HepG2 (cell line): ENCODE results near the gene SLCO4A1. TPM values are rescaled to one million over a fixed set of nuclear protein-coding genes. Genes with fewer than 3 reads are reported as not detected.

Experiments
- BORCS8-MEF2B ChIP-seq: sonication (generic); formaldehyde crosslinking; IDR thresholded peaks from 2 replicates; pipeline ENCODE4 v1.8.0; 2022; ENCODE audit warnings: mild to moderate bottlenecking, missing genetic modification reagents
- CAMTA2 ChIP-seq: sonication (generic); formaldehyde crosslinking; IDR thresholded peaks from 2 replicates; pipeline ENCODE4 v1.4.0; 2020; ENCODE audit warnings: mild to moderate bottlenecking, missing genetic modification reagents, borderline replicate concordance
- CCAR2 ChIP-seq: fragments of 200-400 bp; formaldehyde crosslinking; optimal IDR thresholded peaks from 2 replicates; pipeline ENCODE3; 2018; ENCODE audit warnings: low read depth, mild to moderate bottlenecking, low read length, moderate library complexity
- ELF1 ChIP-seq: sonication (generic); formaldehyde crosslinking; IDR thresholded peaks from 2 replicates; pipeline ENCODE4 v1.4.0; 2020; ENCODE audit warnings: missing genetic modification reagents
- FOSL1 ChIP-seq: sonication (generic); formaldehyde crosslinking; IDR thresholded peaks from 2 replicates; pipeline ENCODE4 v1.9.0; 2021; ENCODE audit warnings: missing genetic modification reagents, borderline replicate concordance
- GZF1 ChIP-seq: sonication (generic); formaldehyde crosslinking; IDR thresholded peaks from 2 replicates; pipeline ENCODE4 v1.5.1; 2020; ENCODE audit warnings: mild to moderate bottlenecking, missing genetic modification reagents
- HES4 ChIP-seq: sonication (generic); formaldehyde crosslinking; IDR thresholded peaks from 2 replicates; pipeline ENCODE4 v1.9.0; 2021; ENCODE audit warnings: mild to moderate bottlenecking, missing genetic modification reagents, borderline replicate concordance
- HOXD1 ChIP-seq: sonication (generic); formaldehyde crosslinking; IDR thresholded peaks from 2 replicates; pipeline ENCODE4 v1.5.0; 2020; ENCODE audit warnings: missing genetic modification reagents
- KAT7 ChIP-seq: IDR thresholded peaks from 2 replicates; pipeline ENCODE4 v1.6.1; 2018; ENCODE audit warnings: borderline replicate concordance, missing compliant biosample characterization
- KLF9 ChIP-seq: IDR thresholded peaks from 2 replicates; pipeline ENCODE4 v1.6.1; 2016; ENCODE audit warnings: low read depth
- KMT2A ChIP-seq: sonication (generic); formaldehyde crosslinking; IDR thresholded peaks from 2 replicates; pipeline ENCODE4 v1.4.0; 2020; ENCODE audit warnings: missing genetic modification reagents
- MAFF ChIP-seq: IDR thresholded peaks from 2 replicates; pipeline ENCODE4 v1.6.1; 2011; ENCODE audit warnings: low read depth, low read length, improper control_type of control experiment
- PRMT3 ChIP-seq: sonication (generic); formaldehyde crosslinking; IDR thresholded peaks from 2 replicates; pipeline ENCODE4 v1.8.1; 2022; ENCODE audit warnings: low read depth, mild to moderate bottlenecking, moderate library complexity, missing genetic modification reagents, borderline replicate concordance
- RORA ChIP-seq: sonication (generic); formaldehyde crosslinking; IDR thresholded peaks from 2 replicates; pipeline ENCODE4 v1.5.0; 2020; ENCODE audit warnings: mild to moderate bottlenecking, missing genetic modification reagents, moderate library complexity
- SIN3B ChIP-seq: fragments of 150-350 bp; IDR thresholded peaks from 2 replicates; pipeline ENCODE4 v1.6.1; 2014; ENCODE audit warnings: low read length
- SMC3 ChIP-seq: IDR thresholded peaks from 2 replicates; pipeline ENCODE4 v1.6.1; 2011; ENCODE audit warnings: low read length, improper control_type of control experiment
- ZBTB21 ChIP-seq: sonication (generic); formaldehyde crosslinking; IDR thresholded peaks from 2 replicates; pipeline ENCODE4 v1.4.0; 2020; ENCODE audit warnings: missing genetic modification reagents
- ZNF264 ChIP-seq: sonication (generic); formaldehyde crosslinking; IDR thresholded peaks from 2 replicates; pipeline ENCODE4 v1.4.0; 2020; ENCODE audit warnings: missing genetic modification reagents
- ZNF296 ChIP-seq: sonication (generic); formaldehyde crosslinking; conservative IDR thresholded peaks from 2 replicates; pipeline ENCODE4 v1.5.0; 2020; ENCODE audit warnings: mild to moderate bottlenecking, missing genetic modification reagents
- ZNF547 ChIP-seq: sonication (generic); formaldehyde crosslinking; IDR thresholded peaks from 2 replicates; pipeline ENCODE4 v1.5.1; 2020; ENCODE audit warnings: mild to moderate bottlenecking, missing genetic modification reagents
- ZNF557 ChIP-seq: sonication (generic); formaldehyde crosslinking; IDR thresholded peaks from 2 replicates; pipeline ENCODE4 v1.4.0; 2020; ENCODE audit warnings: missing genetic modification reagents
- ZNF709 ChIP-seq: sonication (generic); formaldehyde crosslinking; IDR thresholded peaks from 2 replicates; pipeline ENCODE4 v1.5.0; 2020; ENCODE audit warnings: mild to moderate bottlenecking, missing genetic modification reagents
- ZNF713 ChIP-seq: sonication (generic); formaldehyde crosslinking; IDR thresholded peaks from 2 replicates; pipeline ENCODE4 v1.4.0; 2020; ENCODE audit warnings: mild to moderate bottlenecking, missing genetic modification reagents
- ZNF724P ChIP-seq: sonication (generic); formaldehyde crosslinking; IDR thresholded peaks from 2 replicates; pipeline ENCODE4 v1.8.0; 2022; ENCODE audit warnings: missing genetic modification reagents, borderline replicate concordance
- polyA plus RNA-seq, 8 experiments: library from polyadenylated mRNA; depleted of rRNA in 3 of 8; stranded (reverse) in 7 of 8; unstranded in 1 of 8; fragments of >200 nt; fragmentation: Illumina TruSeq in 4 of 8; extraction: Trizol in 4 of 8; gene quantifications; 2 replicates each; pipeline versions ENCODE4 v1.2.1 to v1.2.3, GENCODE V29; 2011 to 2016; ENCODE audit warnings: low read depth in 4 of 8, missing spikeins in 1 of 8, mixed read lengths in 1 of 8; ENCODE audit not compliant: insufficient read depth in 1 of 8
- total RNA-seq, 5 experiments: library from RNA; depleted of rRNA; stranded (reverse); fragments of >200 nt; fragmentation: Illumina TruSeq; extraction: Trizol; gene quantifications; 2 replicates each; pipeline ENCODE4 v1.2.3, GENCODE V29; 2016; ENCODE audit warnings: low read depth in 1 of 5
- TF ChIP-seq, protein P1 (sequence below): sonication (generic); formaldehyde crosslinking; IDR thresholded peaks from 2 replicates; pipeline ENCODE4 v1.4.0; 2020; ENCODE audit warnings: missing genetic modification reagents
- TF ChIP-seq, protein P2 (sequence below): sonication (generic); formaldehyde crosslinking; IDR thresholded peaks from 2 replicates; pipeline ENCODE4 v1.5.0; 2020; ENCODE audit warnings: missing genetic modification reagents
- TF ChIP-seq, protein P3 (sequence below): sonication (generic); formaldehyde crosslinking; IDR thresholded peaks from 2 replicates; pipeline ENCODE4 v1.4.0; 2020; ENCODE audit warnings: missing genetic modification reagents

SLCO4A1 gene
- total and polyA plus RNA-seq, 2 of the 13 experiments (the other 11 are each of a cell fraction or from before 2014, with no cell fraction given): 55.5 to 112 TPM

DNA sequence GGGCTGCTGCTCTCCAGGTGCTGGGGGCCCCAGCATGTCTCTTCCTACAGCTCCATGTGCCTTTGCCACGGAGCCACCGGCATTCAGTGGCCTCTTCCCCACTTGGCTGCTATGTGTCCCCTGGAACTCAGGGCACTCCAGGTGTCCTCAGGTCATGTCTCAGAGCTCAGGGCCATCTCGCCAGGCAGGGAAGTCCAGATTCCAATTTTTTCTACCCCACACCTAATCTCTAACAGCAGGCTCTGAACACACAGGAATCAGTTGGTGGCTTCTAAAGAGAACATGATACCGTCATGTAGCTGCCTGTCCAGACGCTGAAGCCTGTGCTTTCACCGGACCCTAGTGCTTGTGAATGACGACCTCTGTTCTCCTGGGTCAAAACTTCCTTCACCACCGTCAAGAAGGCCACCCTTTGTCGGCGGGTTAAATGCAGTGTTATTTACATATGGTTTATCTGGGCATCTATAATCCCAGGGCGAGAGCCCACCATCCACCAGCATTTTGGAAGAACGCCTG is 4.2 kb upstream of the SLCO4A1 start (continued):
- TF ChIP-seq, protein P1, sequence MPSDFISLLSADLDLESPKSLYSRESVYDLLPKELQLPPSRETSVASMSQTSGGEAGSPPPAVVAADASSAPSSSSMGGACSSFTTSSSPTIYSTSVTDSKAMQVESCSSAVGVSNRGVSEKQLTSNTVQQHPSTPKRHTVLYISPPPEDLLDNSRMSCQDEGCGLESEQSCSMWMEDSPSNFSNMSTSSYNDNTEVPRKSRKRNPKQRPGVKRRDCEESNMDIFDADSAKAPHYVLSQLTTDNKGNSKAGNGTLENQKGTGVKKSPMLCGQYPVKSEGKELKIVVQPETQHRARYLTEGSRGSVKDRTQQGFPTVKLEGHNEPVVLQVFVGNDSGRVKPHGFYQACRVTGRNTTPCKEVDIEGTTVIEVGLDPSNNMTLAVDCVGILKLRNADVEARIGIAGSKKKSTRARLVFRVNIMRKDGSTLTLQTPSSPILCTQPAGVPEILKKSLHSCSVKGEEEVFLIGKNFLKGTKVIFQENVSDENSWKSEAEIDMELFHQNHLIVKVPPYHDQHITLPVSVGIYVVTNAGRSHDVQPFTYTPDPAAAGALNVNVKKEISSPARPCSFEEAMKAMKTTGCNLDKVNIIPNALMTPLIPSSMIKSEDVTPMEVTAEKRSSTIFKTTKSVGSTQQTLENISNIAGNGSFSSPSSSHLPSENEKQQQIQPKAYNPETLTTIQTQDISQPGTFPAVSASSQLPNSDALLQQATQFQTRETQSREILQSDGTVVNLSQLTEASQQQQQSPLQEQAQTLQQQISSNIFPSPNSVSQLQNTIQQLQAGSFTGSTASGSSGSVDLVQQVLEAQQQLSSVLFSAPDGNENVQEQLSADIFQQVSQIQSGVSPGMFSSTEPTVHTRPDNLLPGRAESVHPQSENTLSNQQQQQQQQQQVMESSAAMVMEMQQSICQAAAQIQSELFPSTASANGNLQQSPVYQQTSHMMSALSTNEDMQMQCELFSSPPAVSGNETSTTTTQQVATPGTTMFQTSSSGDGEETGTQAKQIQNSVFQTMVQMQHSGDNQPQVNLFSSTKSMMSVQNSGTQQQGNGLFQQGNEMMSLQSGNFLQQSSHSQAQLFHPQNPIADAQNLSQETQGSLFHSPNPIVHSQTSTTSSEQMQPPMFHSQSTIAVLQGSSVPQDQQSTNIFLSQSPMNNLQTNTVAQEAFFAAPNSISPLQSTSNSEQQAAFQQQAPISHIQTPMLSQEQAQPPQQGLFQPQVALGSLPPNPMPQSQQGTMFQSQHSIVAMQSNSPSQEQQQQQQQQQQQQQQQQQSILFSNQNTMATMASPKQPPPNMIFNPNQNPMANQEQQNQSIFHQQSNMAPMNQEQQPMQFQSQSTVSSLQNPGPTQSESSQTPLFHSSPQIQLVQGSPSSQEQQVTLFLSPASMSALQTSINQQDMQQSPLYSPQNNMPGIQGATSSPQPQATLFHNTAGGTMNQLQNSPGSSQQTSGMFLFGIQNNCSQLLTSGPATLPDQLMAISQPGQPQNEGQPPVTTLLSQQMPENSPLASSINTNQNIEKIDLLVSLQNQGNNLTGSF: no peak
- no peak for TF ChIP-seq RORA (CRISPR knock-in tag)
- TF ChIP-seq ZNF296: no peak
- no peak for TF ChIP-seq MAFF
- no peak for TF ChIP-seq KLF9 (CRISPR knock-in tag)
- TF ChIP-seq ZNF264 (CRISPR knock-in tag): no peak
- no peak for TF ChIP-seq GZF1 (CRISPR knock-in tag)
- TF ChIP-seq, protein P2, sequence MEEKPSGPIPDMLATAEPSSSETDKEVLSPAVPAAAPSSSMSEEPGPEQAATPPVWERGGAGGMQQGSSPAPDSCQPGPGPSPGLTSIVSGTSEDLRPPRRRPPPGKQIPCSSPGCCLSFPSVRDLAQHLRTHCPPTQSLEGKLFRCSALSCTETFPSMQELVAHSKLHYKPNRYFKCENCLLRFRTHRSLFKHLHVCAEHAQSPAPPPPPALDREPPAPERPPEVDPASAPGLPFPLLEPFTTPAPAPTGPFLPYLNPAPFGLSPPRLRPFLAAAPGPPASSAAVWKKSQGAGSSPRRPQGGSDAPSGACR (CRISPR knock-in tag): no peak
- TF ChIP-seq ZNF557 (CRISPR knock-in tag): no peak
- TF ChIP-seq BORCS8-MEF2B (CRISPR knock-in tag): no peak
- no peak for TF ChIP-seq KMT2A (CRISPR knock-in tag)
- TF ChIP-seq KAT7 (CRISPR knock-in tag): no peak
- TF ChIP-seq CCAR2: no peak
- TF ChIP-seq, protein P3, sequence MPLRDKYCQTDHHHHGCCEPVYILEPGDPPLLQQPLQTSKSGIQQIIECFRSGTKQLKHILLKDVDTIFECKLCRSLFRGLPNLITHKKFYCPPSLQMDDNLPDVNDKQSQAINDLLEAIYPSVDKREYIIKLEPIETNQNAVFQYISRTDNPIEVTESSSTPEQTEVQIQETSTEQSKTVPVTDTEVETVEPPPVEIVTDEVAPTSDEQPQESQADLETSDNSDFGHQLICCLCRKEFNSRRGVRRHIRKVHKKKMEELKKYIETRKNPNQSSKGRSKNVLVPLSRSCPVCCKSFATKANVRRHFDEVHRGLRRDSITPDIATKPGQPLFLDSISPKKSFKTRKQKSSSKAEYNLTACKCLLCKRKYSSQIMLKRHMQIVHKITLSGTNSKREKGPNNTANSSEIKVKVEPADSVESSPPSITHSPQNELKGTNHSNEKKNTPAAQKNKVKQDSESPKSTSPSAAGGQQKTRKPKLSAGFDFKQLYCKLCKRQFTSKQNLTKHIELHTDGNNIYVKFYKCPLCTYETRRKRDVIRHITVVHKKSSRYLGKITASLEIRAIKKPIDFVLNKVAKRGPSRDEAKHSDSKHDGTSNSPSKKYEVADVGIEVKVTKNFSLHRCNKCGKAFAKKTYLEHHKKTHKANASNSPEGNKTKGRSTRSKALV (CRISPR knock-in tag): peak; percentile 3; the same call in 1 of the 2 replicates
- TF ChIP-seq ZNF713 (CRISPR knock-in tag): no peak; the same call in 1 of the 2 replicates
- TF ChIP-seq PRMT3: no peak
- TF ChIP-seq ZNF547 (CRISPR knock-in tag): no peak
- no peak for TF ChIP-seq HES4 (CRISPR knock-in tag)
- TF ChIP-seq ELF1 (CRISPR knock-in tag): no peak
- TF ChIP-seq SMC3: no peak
- TF ChIP-seq ZBTB21 (CRISPR knock-in tag): no peak
- TF ChIP-seq SIN3B: no peak
- TF ChIP-seq HOXD1 (CRISPR knock-in tag): no peak
- no peak for TF ChIP-seq ZNF709 (CRISPR knock-in tag)
- no peak for TF ChIP-seq ZNF724P (CRISPR knock-in tag)
- no peak for TF ChIP-seq FOSL1 (CRISPR knock-in tag)
- TF ChIP-seq CAMTA2 (CRISPR knock-in tag): no peak
